Heart right ventricle (tissue), 16 donors: ENCODE results near the gene CPVL. TPM values are rescaled to one million over a fixed set of nuclear protein-coding genes. Genes with fewer than 3 reads are reported as not detected.
A peak's percentile ranks its signal among the peaks of the same experiment; 100 is the strongest.

Experiments
- ATAC-seq, 8 donors: fragments of 200-7000 bp; cut with Tn5 transposase; one replicate each; pipeline ENCODE4 v1.9.1; 2020; ENCODE audit warnings: mild to moderate bottlenecking in 8 of 8, moderate library complexity in 8 of 8, moderate number of reproducible peaks in 1 of 8
- DNase-seq, 2 donors: peaks; one replicate each; pipeline ENCODE4 v3.0.0-alpha.2; 2020
- H3K27ac ChIP-seq, 10 donors: fragments of 200-600 bp; sonication (generic) in 2 of 10; one replicate each; pipeline versions ENCODE4 v1.5.0 to v1.8.0; 2020 to 2022; ENCODE audit warnings: mild to moderate bottlenecking in 3 of 10
- H3K27me3 ChIP-seq, 7 donors: fragments of 200-600 bp; one replicate each; pipeline ENCODE4 v1.8.0; 2021 to 2022; ENCODE audit warnings: mild to moderate bottlenecking in 2 of 7
- H3K36me3 ChIP-seq, 9 donors: fragments of 200-600 bp; sonication (generic) in 1 of 9; one replicate each; pipeline versions ENCODE4 v1.5.0 to v1.8.0; 2020 to 2022; ENCODE audit warnings: mild to moderate bottlenecking in 2 of 9
- H3K4me1 ChIP-seq, 9 donors: fragments of 200-600 bp; sonication (generic) in 1 of 9; one replicate each; pipeline versions ENCODE4 v1.5.0 to v1.8.0; 2020 to 2022; ENCODE audit warnings: mild to moderate bottlenecking in 4 of 9
- H3K4me3 ChIP-seq, 10 donors: fragments of 200-600 bp; sonication (generic) in 2 of 10; one replicate each; pipeline versions ENCODE4 v1.5.0 to v1.8.0; 2020 to 2022; ENCODE audit warnings: mild to moderate bottlenecking in 7 of 10, moderate library complexity in 2 of 10
- H3K9me3 ChIP-seq, 11 donors: fragments of 200-600 bp in 10 of 11; sonication (generic) in 2 of 11; one replicate each; pipeline versions ENCODE4 v1.5.0 to v1.8.0; 2013 to 2022; ENCODE audit warnings: mild to moderate bottlenecking in 2 of 11, control low read depth in 1 of 11, moderate library complexity in 1 of 11
- WGBS, 2 donors: extraction: QIAGEN DNeasy Blood & Tissue Kit; methylation state at CpG; one replicate each; pipeline ENCODE4 v1.1.7; 2013; ENCODE audit warnings: inconsistent platforms in 1 of 2; 5-methylcytosine and 5-hydroxymethylcytosine counted together
- intact Hi-C, 10 donors: fragments of 100-400 bp; cut with DNase I; formaldehyde crosslinking; loops; one replicate each; pipeline versions ENCODE4 v1.11.1 to v1.14.2; 2022
- polyA plus RNA-seq, 2 donors: library from polyadenylated mRNA; stranded (reverse); fragments of 200-250 nt; gene quantifications; one replicate each; pipeline ENCODE4 v1.2.3, GENCODE V29; 2013
- total RNA-seq, 10 donors: library from RNA; stranded (reverse); fragmentation: NEBNext Ultra II Directional in 3 of 10; extraction: Animal tissue kit (Norgen Biotek cat#: 25700) in 3 of 10; gene quantifications; one replicate each; pipeline versions ENCODE4 v1.2.1 to v1.2.4, GENCODE V29; 2021 to 2023
- TF ChIP-seq, protein P1 (sequence below), 9 donors: fragments of 200-600 bp; sonication (generic) in 2 of 9; IDR thresholded peaks; one replicate each; pipeline versions ENCODE4 v1.5.0 to v1.8.0; 2021 to 2022; ENCODE audit warnings: antibody characterized with exemption in 9 of 9, mild to moderate bottlenecking in 5 of 9, moderate library complexity in 1 of 9
- donor health status: Arrhythmogenic right ventricular cardiomyopathy.
- donor health status: ischemic (EF 13 %, LVEDD 7.1; RV severe dilation, severe dysfunction).
- donor health status: healthy with polysubstance abuse.
- donor health status: DM: no; HTN: yes; CAD: no.
- donor health status: DM: no; HTN: no; CAD: no.
- donor health status: ischemic (EF 25% LVEDD 6.9; RV normal size, moderate dysfunction).
- donor health status: ischemic (EF 25% LVEDD 5.7; RV mildly dilated, moderate dysfunction).
- donor health status: healthy.
- donor health status: DM: yes; HTN: yes; CAD: no.
- donor health status: Ischemic cardiomyopathy.
- donor health status: ischemic (EF 35%, LVEDD 5.7; RV mildly dilated, moderate dysfunction).
- donor health status: nonischemic (EF 11% LVEDD 7.7; RV severe dilation, severe dysfunction).
- donor health status: DM: yes; HTN: yes; CAD: no.
- donor health status: PGD.
- donor health status: ischemic (EF 29% LVEDD 5.4; RV normal size, mild dysfunction).
- donor health status: nonischemic (EF 23%, LVEDD 6.1; RV moderate dilation, normal function).

CPVL gene
- total and polyA plus RNA-seq, 12 donors: 49.4 to 215 (median 93.0) TPM

DNA sequence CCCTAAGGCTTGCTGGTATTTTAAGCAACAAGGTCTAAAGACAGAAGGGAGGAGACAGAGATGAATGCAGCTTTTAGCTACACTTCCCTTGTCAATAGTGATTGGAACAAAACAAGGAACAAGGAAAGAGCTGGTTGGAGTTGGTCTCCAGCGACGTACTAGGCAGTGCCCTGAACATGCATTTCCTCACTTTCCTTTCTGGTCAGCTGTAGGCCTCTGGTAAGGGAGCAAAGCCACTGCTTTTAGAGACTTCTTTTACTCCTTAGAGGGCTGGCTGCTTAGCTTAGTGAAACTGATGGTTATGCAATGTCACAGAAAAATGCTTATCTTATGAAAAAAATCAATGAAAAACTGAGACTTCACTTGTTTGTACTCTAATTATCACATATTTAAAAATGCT is 112.8 kb downstream of the CPVL start:
- TF ChIP-seq, protein P1, sequence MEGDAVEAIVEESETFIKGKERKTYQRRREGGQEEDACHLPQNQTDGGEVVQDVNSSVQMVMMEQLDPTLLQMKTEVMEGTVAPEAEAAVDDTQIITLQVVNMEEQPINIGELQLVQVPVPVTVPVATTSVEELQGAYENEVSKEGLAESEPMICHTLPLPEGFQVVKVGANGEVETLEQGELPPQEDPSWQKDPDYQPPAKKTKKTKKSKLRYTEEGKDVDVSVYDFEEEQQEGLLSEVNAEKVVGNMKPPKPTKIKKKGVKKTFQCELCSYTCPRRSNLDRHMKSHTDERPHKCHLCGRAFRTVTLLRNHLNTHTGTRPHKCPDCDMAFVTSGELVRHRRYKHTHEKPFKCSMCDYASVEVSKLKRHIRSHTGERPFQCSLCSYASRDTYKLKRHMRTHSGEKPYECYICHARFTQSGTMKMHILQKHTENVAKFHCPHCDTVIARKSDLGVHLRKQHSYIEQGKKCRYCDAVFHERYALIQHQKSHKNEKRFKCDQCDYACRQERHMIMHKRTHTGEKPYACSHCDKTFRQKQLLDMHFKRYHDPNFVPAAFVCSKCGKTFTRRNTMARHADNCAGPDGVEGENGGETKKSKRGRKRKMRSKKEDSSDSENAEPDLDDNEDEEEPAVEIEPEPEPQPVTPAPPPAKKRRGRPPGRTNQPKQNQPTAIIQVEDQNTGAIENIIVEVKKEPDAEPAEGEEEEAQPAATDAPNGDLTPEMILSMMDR (IDR thresholded peaks at IDR 0.05): no peak
- H3K9me3 ChIP-seq: no peaks in the 10 kb centered on the region
- intact Hi-C loops: loop anchor here in 2 of 10 donors (5.0 to 10.0 kb wide), 2 partner anchors 54 to 61 kb away; no protein-coding TSS in a partner anchor
- H3K27me3 ChIP-seq: no peaks in the 10 kb centered on the region
- 73 to 78% methylated on average over 2 of the region's 2 CpGs for WGBS, 2 donors
- H3K27ac ChIP-seq: no peak overlapping the region
- H3K4me1 ChIP-seq: peaks cover 0 to 27% (median 8%) of the 10 kb centered on the region in 9 donors
- ATAC-seq (peak in 5 of 8 donors; percentile 21 to 51 (median 39)), DNase-seq (no peak)
- no peak overlapping the region for H3K4me3 ChIP-seq
- H3K36me3 ChIP-seq: peaks cover 0 to 13% (median 0%) of the 10 kb centered on the region in 9 donors

DNA sequence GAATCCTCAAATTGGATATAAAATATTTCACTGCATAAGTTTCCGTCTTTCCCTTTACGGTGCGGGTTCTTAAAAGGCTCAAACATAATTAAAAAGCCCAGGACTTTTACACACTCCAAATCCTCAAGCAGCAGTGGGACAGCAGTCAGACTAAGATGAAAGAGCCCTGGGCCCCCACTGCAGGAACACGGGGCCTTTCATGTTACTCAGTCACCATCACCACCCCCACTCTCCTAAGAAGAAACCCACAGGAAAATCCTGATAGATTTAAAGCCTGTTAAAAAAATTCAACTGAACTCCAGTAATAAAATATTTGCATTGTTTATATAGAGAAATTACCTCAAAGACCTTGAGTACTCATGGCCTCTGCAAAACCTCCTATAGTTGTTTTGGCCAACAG is 114.2 kb downstream of the CPVL start:
- DNase-seq (no peak), ATAC-seq (no peak)
- intact Hi-C loops: loop anchor here in 2 of 10 donors (5.0 to 10.0 kb wide), 2 partner anchors 55 to 63 kb away; no protein-coding TSS in a partner anchor
- no peak overlapping the region for H3K4me3 ChIP-seq
- H3K4me1 ChIP-seq: peaks cover 0 to 21% (median 4%) of the 10 kb centered on the region in 9 donors
- H3K27ac ChIP-seq: no peak overlapping the region
- peaks cover 0 to 12% (median 2%) of the 10 kb centered on the region in 11 donors for H3K9me3 ChIP-seq
- WGBS, 2 donors: 93 to 94% methylated on average over 4 of the region's 4 CpGs
- H3K27me3 ChIP-seq: no peaks in the 10 kb centered on the region
- H3K36me3 ChIP-seq: peaks cover 0 to 14% (median 0%) of the 10 kb centered on the region in 9 donors
- TF ChIP-seq, protein P1 (IDR thresholded peaks at IDR 0.05): no peak

DNA sequence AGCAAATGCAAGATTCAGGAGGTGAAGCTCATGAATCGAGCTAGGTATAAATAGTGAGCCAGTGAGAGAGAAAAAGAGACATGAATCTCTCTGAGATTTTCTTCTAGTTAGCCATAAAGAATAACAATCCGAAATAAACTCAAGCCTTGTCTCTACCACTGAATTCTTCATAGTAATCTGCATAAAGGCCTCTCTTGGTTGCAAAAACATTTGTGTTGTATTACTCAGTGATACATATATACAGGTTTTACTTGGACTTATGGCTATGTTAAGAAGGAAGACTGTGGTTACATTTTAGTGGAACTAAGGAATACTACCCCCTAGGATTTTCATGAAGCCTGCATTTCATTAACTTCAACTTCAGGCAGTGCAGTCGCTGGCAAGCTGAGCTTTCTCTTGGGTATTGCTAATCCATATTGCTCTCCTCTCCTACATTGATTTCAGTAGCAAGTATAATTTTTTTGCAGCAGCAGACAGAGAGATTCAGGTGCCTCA is 115.5 kb downstream of the CPVL start:
- 93 to 96% methylated on average over 3 of the region's 3 CpGs for WGBS, 2 donors
- TF ChIP-seq, protein P1 (IDR thresholded peaks at IDR 0.05): no peak
- Histone ChIP-seq H3K36me3 (peaks cover 0 to 17% (median 0%) of the 10 kb centered on the region in 9 donors), H3K4me1 (peaks cover 0 to 20% (median 4%) of the 10 kb centered on the region in 9 donors), H3K27me3 (no peaks in the 10 kb centered on the region), H3K9me3 (peaks cover 0 to 26% (median 5%) of the 10 kb centered on the region in 11 donors), H3K4me3 (no peak overlapping the region), H3K27ac (no peak overlapping the region)
- ATAC-seq (no peak), DNase-seq (no peak)
- intact Hi-C loops: loop anchor here in 2 of 10 donors (5.0 to 10.0 kb wide), 2 partner anchors 56 to 64 kb away; no protein-coding TSS in a partner anchor

DNA sequence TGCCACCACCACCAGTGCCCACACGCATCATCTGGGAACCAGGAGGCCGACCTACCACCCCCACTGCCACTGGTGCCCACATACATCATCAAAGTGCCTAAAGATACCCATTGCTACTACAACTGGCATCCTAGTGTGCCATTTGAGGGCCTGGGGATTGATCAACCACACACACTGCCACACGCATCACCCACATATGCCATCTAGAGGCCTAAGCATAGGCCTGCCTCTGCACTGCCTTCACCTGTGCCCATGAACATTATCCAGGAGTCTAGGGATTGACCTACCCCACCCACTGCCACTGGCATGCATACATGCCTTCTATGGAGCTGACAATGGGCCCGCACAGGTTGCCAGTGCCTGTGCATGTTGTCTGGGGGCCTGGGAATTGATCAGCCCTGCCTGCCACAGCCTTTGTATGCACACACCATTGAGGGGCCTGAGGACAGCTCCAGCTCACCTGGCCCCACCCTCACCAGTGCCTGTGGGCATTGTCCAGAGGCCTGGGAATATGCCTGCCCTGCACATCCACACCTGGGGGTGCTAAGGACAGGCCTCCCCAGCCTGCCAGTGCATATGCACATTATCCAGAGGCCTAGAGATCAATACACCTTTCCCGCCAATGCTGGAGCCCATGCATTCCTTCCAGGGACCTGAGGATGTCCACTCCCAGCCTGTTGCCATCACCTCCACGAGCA is 123.9 kb downstream of the CPVL start:
- peak in 1 of 8 donors; percentile 53 for ATAC-seq
- H3K9me3 ChIP-seq: peaks cover 0 to 55% (median 26%) of the 10 kb centered on the region in 11 donors
- peaks cover 3 to 29% (median 11%) of the 10 kb centered on the region in 9 donors for H3K4me1 ChIP-seq
- DNase-seq: no peak
- intact Hi-C loops: no loop called here
- no peak overlapping the region for H3K4me3 ChIP-seq
- 88 to 97% methylated on average over 6 of the region's 6 CpGs for WGBS, 2 donors
- H3K27ac ChIP-seq: no peak overlapping the region
- peaks cover 0 to 20% (median 0%) of the 10 kb centered on the region in 9 donors for H3K36me3 ChIP-seq
- H3K27me3 ChIP-seq: no peaks in the 10 kb centered on the region
- TF ChIP-seq, protein P1 (IDR thresholded peaks at IDR 0.05): no peak
